Fibroblast of mammary gland (primary cell): ENCODE measurements around the gene MED6.
A peak's percentile ranks its signal among the peaks of the same experiment; 100 is the strongest.

ENCODE experiments used
- DNase-seq: peaks from one replicate; pipeline ENCODE4 v3.0.0-alpha.2; 2010; ENCODE audit warnings: low read depth
- H3K4me3 ChIP-seq: 2 replicates; pipeline ENCODE4 v1.5.1; 2011; ENCODE audit warnings: low read depth, mild to moderate bottlenecking, low read length, moderate library complexity; ENCODE audit not compliant: control insufficient read depth
- CTCF ChIP-seq: conservative IDR thresholded peaks from 2 replicates; pipeline ENCODE4 v1.5.1; 2011; ENCODE audit warnings: low read depth, low read length, inconsistent platforms; ENCODE audit not compliant: control insufficient read depth, insufficient read depth

The MED6 gene

DNA sequence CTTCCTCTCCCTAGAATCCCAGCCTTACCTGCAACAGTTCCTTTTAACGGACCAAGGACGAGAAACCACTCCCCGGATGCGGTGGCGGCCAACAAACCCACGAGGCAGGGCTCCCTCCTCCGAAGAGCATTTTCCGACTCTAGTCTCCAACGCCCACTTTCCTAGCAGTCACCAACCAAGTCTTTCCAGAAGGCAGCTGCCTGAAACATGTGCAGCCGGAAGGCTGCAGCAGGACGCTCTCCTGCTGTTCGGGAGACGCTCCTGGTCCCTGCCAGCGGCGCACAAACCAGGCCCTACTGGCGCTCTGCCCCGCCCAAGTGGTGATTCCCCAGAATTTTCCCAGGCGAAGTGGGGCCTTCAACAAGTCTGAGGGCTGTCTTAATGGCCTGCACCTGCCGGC is 44.6 kb downstream of the MED6 start:
- DNase-seq: peak; percentile 33
- peak overlapping the region; percentile 21 for H3K4me3 ChIP-seq
- no peak for TF ChIP-seq CTCF

- TF ChIP-seq CTCF: no peak
- H3K4me3 ChIP-seq: no peak overlapping the region
- no peak for DNase-seq
Measured at GRCh38 chr14:70538087-70538486, 62.4 kb downstream of the MED6 start.

GRCh38 chr14:70536830-70537229 is 63.6 kb downstream of the MED6 start:
- no peak for TF ChIP-seq CTCF
- no peak for DNase-seq
- H3K4me3 ChIP-seq: no peak overlapping the region

DNA sequence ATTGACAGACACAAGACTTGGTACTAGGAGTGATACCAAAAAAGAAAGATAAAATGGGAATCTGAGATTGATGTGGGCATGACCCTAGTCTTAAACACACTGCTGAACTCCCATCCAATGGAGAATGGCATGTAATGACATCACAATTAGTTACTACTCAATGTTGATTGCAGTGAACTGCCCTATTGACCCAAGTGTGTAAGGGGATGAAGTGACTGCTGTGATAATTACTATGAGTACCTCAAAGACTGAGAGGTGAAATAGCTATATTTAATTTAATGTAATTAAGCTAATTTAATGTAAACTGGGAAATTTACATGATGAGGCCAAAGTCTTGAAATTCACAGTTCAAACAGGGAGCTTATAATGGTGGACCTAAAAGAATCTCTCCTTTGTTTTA is 65.6 kb downstream of the MED6 start, which contains the start of gene ADAM20:
TSS of gene ADAM20 (minus strand) at position 101 of the 400 bp plus-strand sequence. CDS start 10,247 bp downstream, outside the sequence.
- DNase-seq: no peak
- no peak within 1 kb of the TSS for H3K4me3 ChIP-seq
- TF ChIP-seq CTCF: no peak
